DMS53 treated with DMSO at 0.1 percent for 48 hours (cell line): ENCODE data around the gene PROKR2.

Experiments used
- DNase-seq: peaks from one replicate; lab custom pipeline; 2025; ENCODE audit not compliant: unreplicated experiment; lab: John Stamatoyannopoulos, UW

PROKR2 gene

GRCh38 chr20:5316188-5317158, at the start of gene PROKR2:
PROKR2 (minus strand) TSS chr20:5316954; CDS start chr20:5314369, 2,585 bp downstream.
- no peak for DNase-seq

GRCh38 chr20:5364997-5365597, 48.3 kb upstream of the PROKR2 start:
- DNase-seq: no peak

GRCh38 chr20:5364136-5364821, 47.5 kb upstream of the PROKR2 start:
- no peak for DNase-seq

- DNase-seq: no peak
Measured at GRCh38 chr20:5362771-5363170, 46.0 kb upstream of the PROKR2 start.

GRCh38 chr20:5361176-5361575, 44.4 kb upstream of the PROKR2 start:
- DNase-seq: no peak

GRCh38 chr20:5357946-5358345, 41.2 kb upstream of the PROKR2 start:
- no peak for DNase-seq

GRCh38 chr20:5356941-5357340, 40.2 kb upstream of the PROKR2 start:
- DNase-seq: no peak

GRCh38 chr20:5354901-5355300, 38.1 kb upstream of the PROKR2 start:
- DNase-seq: no peak

- no peak for DNase-seq
Measured at GRCh38 chr20:5353624-5354496, 37.1 kb upstream of the PROKR2 start.

GRCh38 chr20:5349448-5349847, 32.7 kb upstream of the PROKR2 start:
- no peak for DNase-seq

GRCh38 chr20:5342021-5342420, 25.3 kb upstream of the PROKR2 start:
- no peak for DNase-seq

GRCh38 chr20:5331340-5331739, 14.6 kb upstream of the PROKR2 start:
- DNase-seq: no peak

GRCh38 chr20:5328268-5328667, 11.5 kb upstream of the PROKR2 start:
- no peak for DNase-seq

- no peak for DNase-seq
Measured at GRCh38 chr20:5327356-5327755, 10.6 kb upstream of the PROKR2 start.

GRCh38 chr20:5315807-5316187, 957 bp downstream of the PROKR2 start:
- DNase-seq: no peak

GRCh38 chr20:5313916-5314315, 2.8 kb downstream of the PROKR2 start:
- no peak for DNase-seq

GRCh38 chr20:5312518-5312917, 4.2 kb downstream of the PROKR2 start:
- no peak for DNase-seq

GRCh38 chr20:5309971-5310370, 6.8 kb downstream of the PROKR2 start:
- DNase-seq: no peak

- no peak for DNase-seq
Measured at GRCh38 chr20:5298811-5299210, 17.9 kb downstream of the PROKR2 start.

- no peak for DNase-seq
Measured at GRCh38 chr20:5297280-5298004, 19.3 kb downstream of the PROKR2 start.
